Esophagus squamous epithelium (tissue), 4 donors: ENCODE measurements around the gene NECAB2.

Experiments
- CTCF ChIP-seq, 6 experiments: fragments of 450-650 bp in 4 of 6; fragments of 200-600 bp in 2 of 6; sonication (generic) in 2 of 6; IDR thresholded peaks; one replicate each; pipeline ENCODE4 v1.5.1; 2016 to 2019; ENCODE audit warnings: antibody characterized with exemption in 6 of 6, mild to moderate bottlenecking in 4 of 6, moderate library complexity in 4 of 6
- POLR2A ChIP-seq, 4 donors: fragments of 450-650 bp; IDR thresholded peaks; one replicate each; pipeline ENCODE4 v1.6.1; 2017; ENCODE audit warnings: antibody characterized with exemption in 4 of 4, mild to moderate bottlenecking in 4 of 4, moderate library complexity in 3 of 4

- TF ChIP-seq CTCF (IDR thresholded peaks at IDR 0.05) = no peak
- no peak for TF ChIP-seq POLR2A (IDR thresholded peaks at IDR 0.05)
Measured at GRCh38 chr16:84009282-84009681, 41.2 kb downstream of the NECAB2 start.
